ENCODE measurements around the gene ZSCAN23. TPM values are rescaled to one million over a fixed set of nuclear protein-coding genes. Genes with fewer than 3 reads are reported as not detected.
"Not testable (repeated sequence)": the region's sequence is repeated elsewhere in the genome, so short reads cannot be mapped to it uniquely, and the experiment has no call there.

The ZSCAN23 gene
- polyA plus RNA-seq (ENCODE audit: insufficient read length in 3 of 3) = 10 to 100 TPM; 13.6 to 17.2 (median 15.5) TPM
- long read RNA-seq, donor 1, partial matches to known transcripts = 0 of 1 reads
- long read RNA-seq, donor 1, other reads (novel, unspliced or antisense) = 0 of 1 reads
- long read RNA-seq, donor 2 = 0 reads
- long read RNA-seq, donor 3, partial matches to known transcripts = 5 of 8 reads
- long read RNA-seq, donor 3, other reads (novel, unspliced or antisense) = 0 of 8 reads
- long read RNA-seq, donor 4 = 0 reads
- long read RNA-seq, donor 5 = 0 reads
- long read RNA-seq, donor 6 = 0 reads
- long read RNA-seq, donor 7, partial matches to known transcripts = 0 of 1 reads
- long read RNA-seq, donor 7, other reads (novel, unspliced or antisense) = 0 of 1 reads
- long read RNA-seq, donor 8 = 0 reads
- long read RNA-seq, donor 9, partial matches to known transcripts = 0 of 2 reads
- long read RNA-seq, donor 9, other reads (novel, unspliced or antisense) = 0 of 2 reads
- long read RNA-seq, donor 10 = 0 reads
- long read RNA-seq, donor 11, partial matches to known transcripts = 0 of 2 reads
- long read RNA-seq, donor 11, other reads (novel, unspliced or antisense) = 0 of 2 reads
- long read RNA-seq, donor 12 = 0 reads
- long read RNA-seq, donor 13 = 0 reads
- long read RNA-seq, donor 14, partial matches to known transcripts = 0 of 2 reads
- long read RNA-seq, donor 14, other reads (novel, unspliced or antisense) = 0 of 2 reads
- long read RNA-seq, donor 15 = 0 reads
- long read RNA-seq, donor 16, partial matches to known transcripts = 7 of 8 reads
- long read RNA-seq, donor 16, other reads (novel, unspliced or antisense) = 0 of 8 reads

GRCh38 chr6:28443112-28443773, at the start of gene ZSCAN23:
Gene ZSCAN23 (minus strand): TSS chr6:28443491. CDS start chr6:28436266, 7,225 bp downstream.
- DNase-seq (ENCODE audit: extremely low read depth in 1 of 11, low read depth in 9 of 11, low spot score in 4 of 11) = peak; percentile 68 to 86 (median 75)

- DNase-seq (ENCODE audit: extremely low read depth in 1 of 11, low read depth in 9 of 11, low spot score in 4 of 11) = no peak
These were observed 48.7 kb upstream of the ZSCAN23 start for GRCh38 chr6:28491984-28492317.

- no peak for DNase-seq (ENCODE audit: extremely low read depth in 1 of 11, low read depth in 9 of 11, low spot score in 4 of 11)
These were observed 47.1 kb upstream of the ZSCAN23 start for GRCh38 chr6:28490205-28490890.

GRCh38 chr6:28489366-28490204, 46.3 kb upstream of the ZSCAN23 start:
- DNase-seq (ENCODE audit: extremely low read depth in 1 of 11, low read depth in 9 of 11, low spot score in 4 of 11) = peak in 2 of 11 donors; percentile 15 to 22

- peak in 2 of 11 donors; percentile 19 to 22 for DNase-seq (ENCODE audit: extremely low read depth in 1 of 11, low read depth in 9 of 11, low spot score in 4 of 11)
These were observed 45.6 kb upstream of the ZSCAN23 start for GRCh38 chr6:28488916-28489365.

- no peak for DNase-seq (ENCODE audit: extremely low read depth in 1 of 11, low read depth in 9 of 11, low spot score in 4 of 11)
These were observed 43.9 kb upstream of the ZSCAN23 start for GRCh38 chr6:28486988-28487742.

GRCh38 chr6:28486533-28486932, 43.2 kb upstream of the ZSCAN23 start:
- DNase-seq (ENCODE audit: extremely low read depth in 1 of 11, low read depth in 9 of 11, low spot score in 4 of 11) = no peak

- no peak for DNase-seq (ENCODE audit: extremely low read depth in 1 of 11, low read depth in 9 of 11, low spot score in 4 of 11)
These were observed 42.2 kb upstream of the ZSCAN23 start for GRCh38 chr6:28485482-28485881.

- no peak for DNase-seq (ENCODE audit: extremely low read depth in 1 of 11, low read depth in 9 of 11, low spot score in 4 of 11)
These were observed 37.1 kb upstream of the ZSCAN23 start for GRCh38 chr6:28480253-28480932.

- DNase-seq (ENCODE audit: extremely low read depth in 1 of 11, low read depth in 9 of 11, low spot score in 4 of 11) = no peak
These were observed 35.2 kb upstream of the ZSCAN23 start for GRCh38 chr6:28478518-28478917.

- peak in 4 of 11 donors; percentile 25 to 43 (median 38) for DNase-seq (ENCODE audit: extremely low read depth in 1 of 11, low read depth in 9 of 11, low spot score in 4 of 11)
These were observed 31.3 kb upstream of the ZSCAN23 start for GRCh38 chr6:28474441-28475219.

GRCh38 chr6:28469153-28469745, 26.0 kb upstream of the ZSCAN23 start:
- not testable (repeated sequence) for DNase-seq (ENCODE audit: extremely low read depth in 1 of 11, low read depth in 9 of 11, low spot score in 4 of 11)

- DNase-seq (ENCODE audit: extremely low read depth in 1 of 11, low read depth in 9 of 11, low spot score in 4 of 11) = no peak
These were observed 24.8 kb upstream of the ZSCAN23 start for GRCh38 chr6:28468056-28468455.

GRCh38 chr6:28462401-28462800, 19.1 kb upstream of the ZSCAN23 start:
- DNase-seq (ENCODE audit: extremely low read depth in 1 of 11, low read depth in 9 of 11, low spot score in 4 of 11) = no peak

- no peak for DNase-seq (ENCODE audit: extremely low read depth in 1 of 11, low read depth in 9 of 11, low spot score in 4 of 11)
These were observed 15.3 kb upstream of the ZSCAN23 start for GRCh38 chr6:28458568-28458967.

GRCh38 chr6:28449056-28449455, 5.8 kb upstream of the ZSCAN23 start:
- DNase-seq (ENCODE audit: extremely low read depth in 1 of 11, low read depth in 9 of 11, low spot score in 4 of 11) = no peak
